Effector memory CD8-positive, alpha-beta T cell (primary cell): ENCODE data around the gene SCYL1.
"Not testable (repeated sequence)": the region's sequence is repeated elsewhere in the genome, so short reads cannot be mapped to it uniquely, and the experiment has no call there.

Source experiments
- ATAC-seq: fragments of 150-1000 bp; cut with Tn5 transposase; replicated peaks from 2 replicates; pipeline ENCODE4 v1.10.0; 2021; ENCODE audit warnings: mild to moderate bottlenecking, moderate library complexity
- DNase-seq, 3 experiments: peaks; one replicate each; pipeline ENCODE4 v3.0.0; 2021
- H3K27ac Mint-ChIP-seq, 2 donors: one replicate each; pipeline ENCODE4 v1.8.0; 2022; ENCODE audit warnings: mild to moderate bottlenecking in 2 of 2, mixed read lengths in 2 of 2, moderate library complexity in 2 of 2
- H3K27me3 Mint-ChIP-seq, 2 donors: one replicate each; pipeline ENCODE4 v1.8.0; 2022; ENCODE audit warnings: mixed read lengths in 2 of 2
- H3K36me3 Mint-ChIP-seq: one replicate; pipeline ENCODE4 v1.8.0; 2022; ENCODE audit warnings: mild to moderate bottlenecking, moderate library complexity, mixed read lengths; ENCODE audit not compliant: insufficient read depth
- H3K4me1 Mint-ChIP-seq, 2 donors: one replicate each; pipeline ENCODE4 v1.8.0; 2022; ENCODE audit warnings: low read depth in 2 of 2, mixed read lengths in 2 of 2
- H3K4me3 Mint-ChIP-seq, 2 donors: one replicate each; pipeline ENCODE4 v1.8.0; 2022; ENCODE audit warnings: mild to moderate bottlenecking in 2 of 2, mixed read lengths in 2 of 2, moderate library complexity in 2 of 2
- H3K9me3 Mint-ChIP-seq, 2 donors: one replicate each; pipeline ENCODE4 v1.8.0; 2022; ENCODE audit warnings: mixed read lengths in 2 of 2

Gene SCYL1

GRCh38 chr11:65562788-65563187 lies 37.9 kb downstream of the SCYL1 start:
- Mint-ChIP-seq H3K27ac (peak overlapping the region in 1 of 2 donors; percentile 75), H3K27me3 (no peaks in the 10 kb centered on the region), H3K4me1 (peaks cover 37 to 38% of the 10 kb centered on the region in 2 donors), H3K36me3 (peaks cover 5% of the 10 kb centered on the region), H3K4me3 (no peak overlapping the region), H3K9me3 (no peaks in the 10 kb centered on the region)
- DNase-seq (no peak), ATAC-seq (no peak)

GRCh38 chr11:65563601-65564000 lies 38.7 kb downstream of the SCYL1 start:
- H3K27ac Mint-ChIP-seq = peak overlapping the region; percentile 75
- no peaks in the 10 kb centered on the region for H3K9me3 Mint-ChIP-seq

GRCh38 chr11:65564879-65565559 lies 40.1 kb downstream of the SCYL1 start:
- H3K27me3 Mint-ChIP-seq, H3K9me3 Mint-ChIP-seq, DNase-seq, ATAC-seq: not testable (repeated sequence)
- peak overlapping the region; percentile 71 to 76 for H3K4me3 Mint-ChIP-seq
- peak overlapping the region; percentile 92 to 93 for H3K27ac Mint-ChIP-seq
- peaks cover 25% of the 10 kb centered on the region for H3K36me3 Mint-ChIP-seq
- peaks cover 49 to 50% of the 10 kb centered on the region in 2 donors for H3K4me1 Mint-ChIP-seq

More at GRCh38 chr11:65563601-65564000, 38.7 kb downstream of the SCYL1 start:
- ATAC-seq (no peak), DNase-seq (no peak)
- Mint-ChIP-seq H3K4me3 (no peak overlapping the region), H3K36me3 (peaks cover 12% of the 10 kb centered on the region), H3K4me1 (peaks cover 40 to 44% of the 10 kb centered on the region in 2 donors), H3K27me3 (no peaks in the 10 kb centered on the region)

GRCh38 chr11:65565624-65566453 lies 41.0 kb downstream of the SCYL1 start:
- H3K9me3 Mint-ChIP-seq = no peaks in the 10 kb centered on the region
- peak; percentile 55 for ATAC-seq
- H3K4me1 Mint-ChIP-seq = peaks cover 48% of the 10 kb centered on the region in 2 donors
- H3K4me3 Mint-ChIP-seq = peak overlapping the region; percentile 71 to 76
- DNase-seq = peak; percentile 61 to 74 (median 71)
- peaks cover 33% of the 10 kb centered on the region for H3K36me3 Mint-ChIP-seq
- H3K27ac Mint-ChIP-seq = peak overlapping the region; percentile 92 to 93
- H3K27me3 Mint-ChIP-seq = no peaks in the 10 kb centered on the region

GRCh38 chr11:65569164-65569972 lies 44.5 kb downstream of the SCYL1 start:
- Mint-ChIP-seq H3K36me3 (peaks cover 63% of the 10 kb centered on the region), H3K9me3 (no peaks in the 10 kb centered on the region), H3K27me3 (no peaks in the 10 kb centered on the region), H3K4me3 (peak overlapping the region; percentile 98 to 99), H3K27ac (peak overlapping the region; percentile 98 to 99), H3K4me1 (peaks cover 65 to 71% of the 10 kb centered on the region in 2 donors)
- ATAC-seq (peak; percentile 18), DNase-seq (no peak)

- Mint-ChIP-seq H3K27ac (peak within 1 kb of the TSS; percentile 98 to 99), H3K27me3 (no peaks in the 10 kb centered on the region), H3K4me1 (peaks cover 68 to 71% of the 10 kb centered on the region in 2 donors), H3K9me3 (no peaks in the 10 kb centered on the region), H3K4me3 (peak within 1 kb of the TSS; percentile 98 to 99), H3K36me3 (peaks cover 71% of the 10 kb centered on the region)
- DNase-seq = peak; percentile 97
- ATAC-seq = peak; percentile 66
Measured at GRCh38 chr11:65569973-65570918, 45.4 kb downstream of the SCYL1 start, which contains the start of gene ZNRD2. TSS of gene ZNRD2 (plus strand) at chr11:65570477. CDS start at chr11:65570492, 15 bp downstream.

GRCh38 chr11:65571420-65571819 lies 46.5 kb downstream of the SCYL1 start:
- H3K4me3 Mint-ChIP-seq = peak overlapping the region; percentile 98 to 99
- ATAC-seq = no peak
- DNase-seq = no peak
- H3K27me3 Mint-ChIP-seq = no peaks in the 10 kb centered on the region
- peaks cover 73% of the 10 kb centered on the region for H3K36me3 Mint-ChIP-seq
- peaks cover 59 to 63% of the 10 kb centered on the region in 2 donors for H3K4me1 Mint-ChIP-seq
- no peaks in the 10 kb centered on the region for H3K9me3 Mint-ChIP-seq
- peak overlapping the region; percentile 98 to 99 for H3K27ac Mint-ChIP-seq

- H3K27me3 Mint-ChIP-seq = no peaks in the 10 kb centered on the region
- H3K36me3 Mint-ChIP-seq = peaks cover 79% of the 10 kb centered on the region
- DNase-seq (no peak), ATAC-seq (no peak)
- no peaks in the 10 kb centered on the region for H3K9me3 Mint-ChIP-seq
- peaks cover 60 to 63% of the 10 kb centered on the region in 2 donors for H3K4me1 Mint-ChIP-seq
- peak overlapping the region; percentile 91 to 99 for H3K27ac Mint-ChIP-seq
- peak overlapping the region; percentile 98 to 99 for H3K4me3 Mint-ChIP-seq
Measured at GRCh38 chr11:65571940-65572339, 47.1 kb downstream of the SCYL1 start.

- DNase-seq (peak; percentile 84 to 88 (median 87)), ATAC-seq (peak; percentile 18)
- H3K27me3 Mint-ChIP-seq = no peaks in the 10 kb centered on the region
- peak within 1 kb of the TSS; percentile 98 to 99 for H3K4me3 Mint-ChIP-seq
- no peaks in the 10 kb centered on the region for H3K9me3 Mint-ChIP-seq
- H3K36me3 Mint-ChIP-seq = peaks cover 82% of the 10 kb centered on the region
- H3K27ac Mint-ChIP-seq = peak within 1 kb of the TSS; percentile 91 to 99
- peaks cover 61 to 67% of the 10 kb centered on the region in 2 donors for H3K4me1 Mint-ChIP-seq
Measured at GRCh38 chr11:65572356-65573051, 47.6 kb downstream of the SCYL1 start, which contains the start of gene FAM89B. TSS of gene FAM89B (plus strand) at chr11:65572538. CDS start at chr11:65572670, 132 bp downstream.

GRCh38 chr11:65573391-65574079 lies 48.7 kb downstream of the SCYL1 start:
- Mint-ChIP-seq H3K27me3 (no peaks in the 10 kb centered on the region), H3K36me3 (peaks cover 85% of the 10 kb centered on the region)
- no peak for ATAC-seq

GRCh38 chr11:65574109-65574810 lies 49.4 kb downstream of the SCYL1 start:
- Mint-ChIP-seq H3K4me3 (peak overlapping the region; percentile 98 to 99), H3K4me1 (peaks cover 62 to 70% of the 10 kb centered on the region in 2 donors)
- peak; percentile 28 for ATAC-seq

More at GRCh38 chr11:65573391-65574079, 48.7 kb downstream of the SCYL1 start:
- peak overlapping the region; percentile 98 to 99 for H3K4me3 Mint-ChIP-seq
- H3K27ac Mint-ChIP-seq = peak overlapping the region; percentile 91 to 98
- peaks cover 66 to 73% of the 10 kb centered on the region in 2 donors for H3K4me1 Mint-ChIP-seq
- H3K9me3 Mint-ChIP-seq = no peaks in the 10 kb centered on the region
- peak in 1 of 3 experiments; percentile 18 for DNase-seq

More at GRCh38 chr11:65574109-65574810, 49.4 kb downstream of the SCYL1 start:
- peak overlapping the region; percentile 91 to 98 for H3K27ac Mint-ChIP-seq
- no peaks in the 10 kb centered on the region for H3K27me3 Mint-ChIP-seq
- no peaks in the 10 kb centered on the region for H3K9me3 Mint-ChIP-seq
- H3K36me3 Mint-ChIP-seq = peaks cover 84% of the 10 kb centered on the region
- peak; percentile 81 to 85 (median 83) for DNase-seq
